Endometrial microvascular endothelial cells (primary cell): ENCODE measurements around the gene ZNF526. TPM values are rescaled to one million over a fixed set of nuclear protein-coding genes. Genes with fewer than 3 reads are reported as not detected.

ENCODE experiments used
- in situ Hi-C: cut with HindIII; loops from 2 replicates; pipeline ENCODE4 v1.10.0; 2017; ENCODE audit warnings: low sequenced_read_pairs, low pct_unique_long_range_greater_than_20kb; ENCODE audit errors: inconsistent ontology term
- total RNA-seq: library from RNA; depleted of rRNA; stranded (reverse); fragments of >200 nt; gene quantifications from one replicate; pipeline ENCODE4 v1.2.3, GENCODE V29; 2015; ENCODE audit errors: inconsistent ontology term

Gene ZNF526
- total RNA-seq, 1 donor from 2014 or later: 6.7 TPM

GRCh38 chr19:42271861-42272534, 51.9 kb downstream of the ZNF526 start:
- in situ Hi-C loops: no loop called here

- in situ Hi-C loops: no loop called here
Observed at GRCh38 chr19:42272535-42272897, 52.4 kb downstream of the ZNF526 start.

DNA sequence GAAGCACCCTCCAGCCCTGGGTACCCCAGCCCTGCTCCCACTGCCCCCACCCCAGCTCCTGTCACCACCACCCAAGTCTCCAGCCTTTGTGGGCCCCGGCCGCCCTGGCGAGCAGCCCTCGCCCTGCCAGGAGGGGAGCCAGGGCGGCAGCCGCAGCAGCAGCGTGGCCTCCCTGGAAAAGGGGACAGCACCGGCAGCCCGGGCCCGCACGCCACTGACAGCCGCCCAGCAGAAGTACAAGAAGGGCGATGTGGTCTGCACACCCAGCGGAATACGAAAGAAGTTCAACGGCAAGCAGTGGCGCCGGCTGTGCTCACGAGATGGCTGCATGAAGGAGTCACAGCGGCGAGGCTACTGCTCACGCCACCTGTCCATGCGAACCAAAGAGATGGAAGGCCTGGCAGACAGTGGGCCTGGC, 52.9 kb downstream of the ZNF526 start:
- in situ Hi-C loops: no loop called here

DNA sequence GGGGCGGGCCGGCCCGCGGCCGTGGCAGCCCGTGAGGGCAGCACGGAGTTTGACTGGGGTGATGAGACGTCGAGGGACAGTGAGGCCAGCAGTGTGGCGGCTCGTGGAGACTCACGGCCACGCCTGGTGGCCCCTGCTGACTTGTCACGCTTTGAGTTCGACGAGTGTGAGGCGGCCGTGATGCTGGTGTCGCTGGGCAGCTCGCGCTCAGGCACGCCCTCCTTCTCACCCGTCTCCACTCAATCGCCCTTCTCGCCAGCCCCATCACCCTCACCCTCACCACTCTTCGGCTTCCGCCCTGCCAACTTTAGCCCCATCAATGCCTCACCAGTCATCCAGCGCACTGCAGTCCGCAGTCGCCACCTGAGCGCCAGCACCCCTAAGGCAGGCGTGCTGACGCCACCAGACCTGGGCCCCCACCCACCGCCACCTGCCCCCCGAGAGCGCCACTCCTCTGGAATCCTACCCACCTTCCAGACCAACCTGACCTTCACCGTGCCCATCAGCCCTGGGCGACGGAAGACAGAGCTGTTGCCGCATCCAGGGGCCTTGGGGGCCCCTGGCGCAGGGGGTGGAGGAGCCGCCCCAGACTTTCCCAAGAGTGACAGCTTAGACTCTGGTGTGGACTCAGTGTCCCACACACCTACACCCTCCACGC, 53.4 kb downstream of the ZNF526 start:
- in situ Hi-C loops: no loop called here

GRCh38 chr19:42274065-42274682, 54.1 kb downstream of the ZNF526 start:
- in situ Hi-C loops: no loop called here

DNA sequence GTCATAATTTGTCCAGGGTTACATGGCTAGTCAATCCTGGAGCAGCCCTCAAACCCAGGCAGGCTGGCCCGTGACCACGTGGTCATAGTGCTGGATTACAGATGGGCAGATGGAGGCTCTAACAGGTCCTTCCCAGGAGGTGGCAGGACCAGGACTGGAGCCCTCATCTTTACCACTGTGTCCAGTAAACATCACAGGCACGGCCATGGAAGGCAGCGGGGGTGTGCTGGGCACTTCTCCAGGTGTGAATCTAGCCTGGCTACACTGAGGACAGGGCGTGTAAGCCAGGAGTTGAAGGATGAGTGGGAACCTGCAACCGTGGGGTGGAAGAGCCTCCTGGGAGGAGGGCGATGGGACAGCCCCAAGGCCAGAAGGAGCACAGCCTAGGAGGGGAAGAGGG, 55.0 kb downstream of the ZNF526 start:
- in situ Hi-C loops: no loop called here

DNA sequence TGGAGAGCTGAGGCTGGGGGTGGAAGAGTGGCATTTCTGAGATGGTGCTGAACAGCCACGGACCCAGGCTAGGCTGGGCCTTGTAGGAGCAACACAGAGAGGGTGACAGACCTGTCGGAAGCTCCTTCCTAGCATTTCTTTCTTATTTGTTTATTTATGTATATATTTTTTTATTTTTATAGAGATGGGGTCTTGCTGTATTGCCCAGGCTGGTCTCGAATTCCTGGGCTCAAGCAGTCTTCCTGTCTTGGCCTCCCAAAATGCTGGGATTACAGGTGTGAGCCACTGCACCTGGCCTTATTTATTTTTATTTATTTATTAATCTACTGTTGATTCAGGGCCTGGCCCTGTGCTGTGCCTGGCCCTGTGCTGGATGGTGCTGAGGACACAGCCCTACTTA, 55.4 kb downstream of the ZNF526 start:
- in situ Hi-C loops: no loop called here

DNA sequence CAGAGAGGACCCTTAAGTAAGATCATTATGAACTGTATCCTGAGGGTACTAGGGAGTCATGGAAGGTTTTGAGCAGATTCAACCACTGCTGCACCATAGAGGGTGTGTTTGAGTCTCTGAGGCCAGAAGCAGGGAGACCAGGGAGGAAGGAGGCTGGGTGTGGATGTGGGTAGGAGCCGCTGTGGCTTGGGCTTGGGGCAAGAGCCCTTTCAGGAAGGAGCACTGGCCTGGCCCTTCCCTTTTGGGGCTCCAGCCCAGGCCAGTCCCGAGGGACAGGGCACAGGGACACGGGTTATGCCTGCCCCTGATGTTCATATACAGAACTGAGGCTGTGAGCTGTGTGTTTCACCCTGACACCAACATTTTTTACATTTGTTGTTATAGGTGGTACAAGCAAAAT, 56.2 kb downstream of the ZNF526 start:
- in situ Hi-C loops: no loop called here

GRCh38 chr19:42276821-42277220, 56.7 kb downstream of the ZNF526 start:
- in situ Hi-C loops: no loop called here

Other genes with a start within 250 kb of the ZNF526 start
- gene ATP1A3, start 226.1 kb upstream of the ZNF526 start, total RNA-seq: under 0.01 TPM
- not detected for gene GRIK5, start 150.1 kb upstream of the ZNF526 start, total RNA-seq
- gene ZNF574, start 144.1 kb upstream of the ZNF526 start, total RNA-seq: 11.6 TPM
- 0.84 TPM for gene POU2F2, start 87.9 kb upstream of the ZNF526 start, total RNA-seq
- gene DEDD2, start 2.6 kb upstream of the ZNF526 start, total RNA-seq: 46.6 TPM
- 33.9 TPM for gene GSK3A, start 22.3 kb downstream of the ZNF526 start, total RNA-seq
- 53.4 TPM for gene ERF, start 34.8 kb downstream of the ZNF526 start, total RNA-seq
- 36.0 TPM for gene CIC, start 48.9 kb downstream of the ZNF526 start, total RNA-seq
- gene PRR19, start 81.8 kb downstream of the ZNF526 start, total RNA-seq: 1.7 TPM
- gene PAFAH1B3, start 82.3 kb downstream of the ZNF526 start, total RNA-seq: 46.2 TPM
- not detected for gene TMEM145, start 93.0 kb downstream of the ZNF526 start, total RNA-seq
- 17.4 TPM for gene MEGF8, start 105.3 kb downstream of the ZNF526 start, total RNA-seq
- gene CNFN, start 170.0 kb downstream of the ZNF526 start, total RNA-seq: not detected
- gene LIPE, start 207.1 kb downstream of the ZNF526 start, total RNA-seq: 8.8 TPM
- not detected for gene CXCL17, start 222.6 kb downstream of the ZNF526 start, total RNA-seq